ENCODE results near the gene FHIT.

DNA sequence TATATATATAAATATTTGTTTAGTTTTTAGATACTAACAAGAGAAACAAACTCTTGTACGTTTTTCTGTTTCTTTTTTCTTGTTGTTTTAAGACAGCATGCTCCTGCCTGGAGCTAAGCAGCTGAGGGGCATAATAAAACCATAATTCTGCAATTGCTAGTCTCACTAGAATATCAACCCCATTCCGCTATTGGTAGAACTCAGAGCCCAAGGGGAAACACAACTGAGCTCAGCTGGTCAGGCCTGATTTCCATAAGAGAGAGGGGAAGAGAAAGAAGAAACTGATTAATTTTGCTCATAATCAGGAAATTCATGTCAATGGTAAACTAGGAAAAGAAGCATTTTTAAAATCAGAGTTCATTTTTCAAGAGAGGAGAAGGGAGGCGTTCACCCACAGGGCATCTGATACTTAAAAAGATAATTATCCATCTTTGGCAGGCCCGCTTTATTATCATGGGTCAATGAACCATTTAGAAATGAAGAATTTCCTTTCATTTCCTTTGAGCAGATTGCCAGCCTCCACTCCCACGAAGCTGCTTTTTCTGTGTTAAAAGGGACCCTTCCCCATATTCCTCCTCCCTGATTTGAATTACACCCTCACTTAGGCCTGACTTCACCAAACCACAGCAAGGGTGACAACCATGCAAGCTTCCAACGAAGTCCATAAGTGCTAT, 1236.1 kb downstream of the FHIT start:
- TF ChIP-seq GATA2 (IDR thresholded peaks at IDR 0.05; ENCODE audit: low read depth, low read length) (no peak), GATA3 (IDR thresholded peaks at IDR 0.05; ENCODE audit: low read depth, low read length) (no peak)

Data from SH-SY5Y (cell line).